Vagina (tissue), 2 donors: ENCODE data around the gene NHERF2.

Source experiments
- POLR2A ChIP-seq, 2 donors: fragments of 450-650 bp; IDR thresholded peaks; one replicate each; pipeline ENCODE4 v1.6.1; 2017; ENCODE audit warnings: antibody characterized with exemption in 2 of 2, mild to moderate bottlenecking in 2 of 2, moderate library complexity in 2 of 2
- TF ChIP-seq, protein P1 (sequence below), 3 experiments: fragments of 450-650 bp in 2 of 3; fragments of 200-600 bp in 1 of 3; sonication (generic) in 1 of 3; IDR thresholded peaks; one replicate each; pipeline ENCODE4 v1.5.1; 2017 to 2019; ENCODE audit warnings: antibody characterized with exemption in 3 of 3, mild to moderate bottlenecking in 2 of 3, moderate library complexity in 2 of 3

DNA sequence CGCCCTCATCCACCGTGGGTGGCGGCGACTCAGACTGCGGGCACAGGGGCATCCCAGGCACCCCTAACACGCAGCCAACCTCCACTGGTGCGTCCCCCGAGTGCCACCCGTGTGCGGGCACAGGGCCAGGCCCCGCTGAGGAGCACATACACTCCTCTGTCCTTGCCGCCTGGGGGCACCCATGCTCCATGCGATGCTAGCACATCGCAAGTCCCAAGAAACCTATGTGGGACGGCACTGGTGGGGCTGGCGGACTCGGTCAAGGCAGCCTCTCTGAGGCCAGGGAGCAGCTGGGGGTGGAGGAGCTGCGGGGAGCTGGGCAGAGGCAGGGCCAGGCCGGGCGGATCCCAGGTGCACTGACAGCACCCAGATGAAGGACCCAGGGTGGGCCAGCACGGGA, 21.1 kb upstream of the NHERF2 start:
- TF ChIP-seq, protein P1, sequence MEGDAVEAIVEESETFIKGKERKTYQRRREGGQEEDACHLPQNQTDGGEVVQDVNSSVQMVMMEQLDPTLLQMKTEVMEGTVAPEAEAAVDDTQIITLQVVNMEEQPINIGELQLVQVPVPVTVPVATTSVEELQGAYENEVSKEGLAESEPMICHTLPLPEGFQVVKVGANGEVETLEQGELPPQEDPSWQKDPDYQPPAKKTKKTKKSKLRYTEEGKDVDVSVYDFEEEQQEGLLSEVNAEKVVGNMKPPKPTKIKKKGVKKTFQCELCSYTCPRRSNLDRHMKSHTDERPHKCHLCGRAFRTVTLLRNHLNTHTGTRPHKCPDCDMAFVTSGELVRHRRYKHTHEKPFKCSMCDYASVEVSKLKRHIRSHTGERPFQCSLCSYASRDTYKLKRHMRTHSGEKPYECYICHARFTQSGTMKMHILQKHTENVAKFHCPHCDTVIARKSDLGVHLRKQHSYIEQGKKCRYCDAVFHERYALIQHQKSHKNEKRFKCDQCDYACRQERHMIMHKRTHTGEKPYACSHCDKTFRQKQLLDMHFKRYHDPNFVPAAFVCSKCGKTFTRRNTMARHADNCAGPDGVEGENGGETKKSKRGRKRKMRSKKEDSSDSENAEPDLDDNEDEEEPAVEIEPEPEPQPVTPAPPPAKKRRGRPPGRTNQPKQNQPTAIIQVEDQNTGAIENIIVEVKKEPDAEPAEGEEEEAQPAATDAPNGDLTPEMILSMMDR (IDR thresholded peaks at IDR 0.05) = no peak
- TF ChIP-seq POLR2A (IDR thresholded peaks at IDR 0.05) = no peak
